H9 (cell line): ENCODE results near the gene MCF2L. TPM values are rescaled to one million over a fixed set of nuclear protein-coding genes. Genes with fewer than 3 reads are reported as not detected.
A peak's percentile ranks its signal among the peaks of the same experiment; 100 is the strongest.

Experiments used
- DNase-seq: peaks from one replicate; pipeline ENCODE4 v3.0.0-alpha.2; 2017
- H2AFZ ChIP-seq: one replicate; pipeline ENCODE4 v1.6.1; 2013; ENCODE audit warnings: mild to moderate bottlenecking, low read length, control low read depth, moderate library complexity
- H2AK5ac ChIP-seq: 2 replicates; pipeline ENCODE4 v1.6.1; 2013; ENCODE audit warnings: low read length, control low read depth, mixed read lengths; ENCODE audit not compliant: insufficient read length
- H2BK120ac ChIP-seq: one replicate; pipeline ENCODE4 v1.6.1; 2013; ENCODE audit warnings: low read depth, mild to moderate bottlenecking, low read length, control low read depth, inconsistent platforms; ENCODE audit not compliant: poor library complexity, severe bottlenecking
- H2BK12ac ChIP-seq: 2 replicates; pipeline ENCODE4 v1.6.1; 2013; ENCODE audit warnings: low read length, control low read depth, mixed read lengths, low read depth; ENCODE audit not compliant: insufficient read length
- H2BK15ac ChIP-seq: 2 replicates; pipeline ENCODE4 v1.6.1; 2013; ENCODE audit warnings: low read depth, low read length, control low read depth
- H2BK20ac ChIP-seq: one replicate; pipeline ENCODE4 v1.6.1; 2013; ENCODE audit warnings: low read depth, mild to moderate bottlenecking, low read length, control low read depth, inconsistent platforms; ENCODE audit not compliant: poor library complexity, severe bottlenecking
- H2BK5ac ChIP-seq: 2 replicates; pipeline ENCODE4 v1.6.1; 2013; ENCODE audit warnings: low read length, control low read depth, mixed read lengths; ENCODE audit not compliant: insufficient read length
- H3K14ac ChIP-seq: 2 replicates; pipeline ENCODE4 v1.6.1; 2013; ENCODE audit warnings: low read length, control low read depth; ENCODE audit not compliant: insufficient read depth
- H3K18ac ChIP-seq: 2 replicates; pipeline ENCODE4 v1.6.1; 2013; ENCODE audit warnings: low read depth, mild to moderate bottlenecking, mixed read lengths, low read length, control low read depth; ENCODE audit not compliant: insufficient read length
- H3K23ac ChIP-seq: 2 replicates; pipeline ENCODE4 v1.6.1; 2013; ENCODE audit warnings: low read length, control low read depth, mixed read lengths, low read depth; ENCODE audit not compliant: insufficient read length
- H3K23me2 ChIP-seq: 2 replicates; pipeline ENCODE4 v1.6.1; 2013; ENCODE audit warnings: low read depth, mild to moderate bottlenecking, mixed read lengths, low read length, control low read depth; ENCODE audit not compliant: insufficient read length, poor library complexity, severe bottlenecking
- H3K27ac ChIP-seq: 2 replicates; pipeline ENCODE4 v1.5.1; 2013; ENCODE audit warnings: low read length, control low read depth, mixed read lengths, low read depth; ENCODE audit not compliant: insufficient read length
- H3K27me3 ChIP-seq: 2 replicates; pipeline ENCODE4 v1.6.1; 2013; ENCODE audit warnings: low read length, control low read depth, inconsistent platforms; ENCODE audit not compliant: insufficient read depth
- H3K4ac ChIP-seq: 2 replicates; pipeline ENCODE4 v1.6.1; 2013; ENCODE audit warnings: low read depth, mild to moderate bottlenecking, control low read depth, inconsistent platforms, low read length, moderate library complexity
- H3K4me1 ChIP-seq: 2 replicates; pipeline ENCODE4 v1.6.1; 2013; ENCODE audit warnings: low read length, control low read depth, inconsistent platforms; ENCODE audit not compliant: insufficient read depth
- H3K4me2 ChIP-seq: 2 replicates; pipeline ENCODE4 v1.6.1; 2013; ENCODE audit warnings: low read length, control low read depth, mixed read lengths; ENCODE audit not compliant: insufficient read length, insufficient read depth
- H3K56ac ChIP-seq: 2 replicates; pipeline ENCODE4 v1.6.1; 2013; ENCODE audit warnings: low read depth, mild to moderate bottlenecking, mixed read lengths, low read length, control low read depth; ENCODE audit not compliant: insufficient read length
- H3K79me1 ChIP-seq: 2 replicates; pipeline ENCODE4 v1.6.1; 2013; ENCODE audit warnings: low read depth, mild to moderate bottlenecking, moderate library complexity, low read length, control low read depth, inconsistent platforms; ENCODE audit not compliant: insufficient read depth, poor library complexity, severe bottlenecking
- H3K79me2 ChIP-seq: 2 replicates; pipeline ENCODE4 v1.6.1; 2013; ENCODE audit warnings: low read length, control low read depth, inconsistent platforms; ENCODE audit not compliant: insufficient read depth
- H3K9ac ChIP-seq: 2 replicates; pipeline ENCODE4 v1.6.1; 2013; ENCODE audit warnings: low read length, control low read depth, mixed read lengths; ENCODE audit not compliant: insufficient read length; ENCODE audit errors: extremely low read depth
- H3K9me3 ChIP-seq: one replicate; pipeline ENCODE4 v1.6.1; 2013; ENCODE audit warnings: low read depth, low read length, inconsistent platforms; ENCODE audit not compliant: control insufficient read depth
- H3T11ph ChIP-seq: one replicate; pipeline ENCODE4 v1.6.1; 2013; ENCODE audit warnings: mild to moderate bottlenecking, low read length, control low read depth, inconsistent platforms
- H4K20me1 ChIP-seq: one replicate; pipeline ENCODE4 v1.6.1; 2013; ENCODE audit not compliant: control insufficient read depth, insufficient read length, insufficient read depth
- H4K5ac ChIP-seq: 2 replicates; pipeline ENCODE4 v1.6.1; 2013; ENCODE audit warnings: low read depth, mild to moderate bottlenecking, mixed read lengths, low read length, control low read depth; ENCODE audit not compliant: insufficient read length
- H4K8ac ChIP-seq: replicated peaks from 2 replicates; pipeline ENCODE4 v1.6.1; 2013; ENCODE audit warnings: low read length, control low read depth, mixed read lengths, low read depth; ENCODE audit not compliant: insufficient read length
- H4K91ac ChIP-seq: 2 replicates; pipeline ENCODE4 v1.6.1; 2013; ENCODE audit warnings: low read depth, mild to moderate bottlenecking, moderate library complexity, mixed read lengths, low read length, control low read depth; ENCODE audit not compliant: insufficient read length
- H3K27ac Mint-ChIP-seq, 3 experiments: 2 replicates in 2 of 3; 3 replicates in 1 of 3; pipeline ENCODE4 v1.8.0; 2020 to 2021; ENCODE audit warnings: mixed read lengths in 3 of 3, mild to moderate bottlenecking in 1 of 3, moderate library complexity in 1 of 3
- H3K27me3 Mint-ChIP-seq: 2 replicates; pipeline ENCODE4 v1.8.0; 2021; ENCODE audit warnings: low read depth, mild to moderate bottlenecking, moderate library complexity, mixed read lengths
- H3K36me3 Mint-ChIP-seq, 3 experiments: 2 replicates in 2 of 3; 3 replicates in 1 of 3; pipeline ENCODE4 v1.8.0; 2020 to 2021; ENCODE audit warnings: low read depth in 3 of 3, mixed read lengths in 3 of 3; ENCODE audit not compliant: insufficient read depth in 1 of 3
- H3K4me1 Mint-ChIP-seq, 2 experiments: 2 replicates each; pipeline ENCODE4 v1.8.0; 2020; ENCODE audit warnings: mixed read lengths in 2 of 2
- H3K4me3 Mint-ChIP-seq, 2 experiments: 2 replicates in 1 of 2; 3 replicates in 1 of 2; pipeline ENCODE4 v1.8.0; 2020 to 2021; ENCODE audit warnings: mild to moderate bottlenecking in 2 of 2, mixed read lengths in 2 of 2, moderate library complexity in 1 of 2
- H3K9me3 Mint-ChIP-seq, 2 experiments: 2 replicates in 1 of 2; 3 replicates in 1 of 2; pipeline ENCODE4 v1.8.0; 2020; ENCODE audit warnings: mild to moderate bottlenecking in 2 of 2, mixed read lengths in 2 of 2, moderate library complexity in 1 of 2
- WGBS: extraction: QIAGEN DNeasy Blood & Tissue Kit; methylation state at CpG from one replicate; pipeline ENCODE4 v1.1.7; 2013; ENCODE audit warnings: missing lambda C conversion rate, low lambda C conversion rate, mixed read lengths; ENCODE audit not compliant: insufficient read length; ENCODE audit errors: extremely low coverage; 5-methylcytosine and 5-hydroxymethylcytosine counted together
- total RNA-seq: library from RNA; stranded (reverse); gene quantifications from 2 replicates; pipeline ENCODE4 v1.2.1, GENCODE V29; 2021
- TF ChIP-seq, protein P1 (sequence below): fragments of 200-600 bp; sonication (generic); conservative IDR thresholded peaks from 3 replicates; pipeline ENCODE4 v1.8.0; 2021; ENCODE audit warnings: antibody characterized with exemption, mild to moderate bottlenecking

The MCF2L gene
- total RNA-seq, 1 experiment from 2014 or later: 18.5 TPM

GRCh38 chr13:112974125-112974524, 5.1 kb downstream of the MCF2L start:
- H3K79me2 ChIP-seq: no peaks in the 10 kb centered on the region
- no peak overlapping the region for H2BK120ac ChIP-seq
- no peak overlapping the region for H3K18ac ChIP-seq
- TF ChIP-seq, protein P1, sequence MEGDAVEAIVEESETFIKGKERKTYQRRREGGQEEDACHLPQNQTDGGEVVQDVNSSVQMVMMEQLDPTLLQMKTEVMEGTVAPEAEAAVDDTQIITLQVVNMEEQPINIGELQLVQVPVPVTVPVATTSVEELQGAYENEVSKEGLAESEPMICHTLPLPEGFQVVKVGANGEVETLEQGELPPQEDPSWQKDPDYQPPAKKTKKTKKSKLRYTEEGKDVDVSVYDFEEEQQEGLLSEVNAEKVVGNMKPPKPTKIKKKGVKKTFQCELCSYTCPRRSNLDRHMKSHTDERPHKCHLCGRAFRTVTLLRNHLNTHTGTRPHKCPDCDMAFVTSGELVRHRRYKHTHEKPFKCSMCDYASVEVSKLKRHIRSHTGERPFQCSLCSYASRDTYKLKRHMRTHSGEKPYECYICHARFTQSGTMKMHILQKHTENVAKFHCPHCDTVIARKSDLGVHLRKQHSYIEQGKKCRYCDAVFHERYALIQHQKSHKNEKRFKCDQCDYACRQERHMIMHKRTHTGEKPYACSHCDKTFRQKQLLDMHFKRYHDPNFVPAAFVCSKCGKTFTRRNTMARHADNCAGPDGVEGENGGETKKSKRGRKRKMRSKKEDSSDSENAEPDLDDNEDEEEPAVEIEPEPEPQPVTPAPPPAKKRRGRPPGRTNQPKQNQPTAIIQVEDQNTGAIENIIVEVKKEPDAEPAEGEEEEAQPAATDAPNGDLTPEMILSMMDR: no peak
- H3K14ac ChIP-seq: no peak overlapping the region
- peaks cover 0 to 7% (median 3%) of the 10 kb centered on the region in 3 experiments; a peak in 4 of 7 replicates for H3K36me3 Mint-ChIP-seq
- no peak overlapping the region for H2BK15ac ChIP-seq
- H3K27ac Mint-ChIP-seq: peak overlapping the region in 1 of 3 experiments; percentile 32; a peak in 2 of 7 replicates
- no peak overlapping the region for H3K23ac ChIP-seq
- H3K27ac ChIP-seq: no peak overlapping the region
- no peak overlapping the region for H4K5ac ChIP-seq
- no peaks in the 10 kb centered on the region; the same call in 1 of the 2 replicates for H3K27me3 ChIP-seq
- no peak overlapping the region for H2AFZ ChIP-seq
- H3K4me2 ChIP-seq: no peak overlapping the region
- no peak overlapping the region for H2BK20ac ChIP-seq
- H3K79me1 ChIP-seq: no peaks in the 10 kb centered on the region
- H4K8ac ChIP-seq: no peak overlapping the region
- WGBS: no CpG with 5 or more reads among the region's 8 CpGs
- H3K4me3 Mint-ChIP-seq: no peak overlapping the region
- no peaks in the 10 kb centered on the region for H3K9me3 ChIP-seq
- no peak overlapping the region for H3K4ac ChIP-seq
- H3K27me3 Mint-ChIP-seq: peaks cover 28% of the 10 kb centered on the region
- H3T11ph ChIP-seq: no peak overlapping the region
- H2BK12ac ChIP-seq: no peak overlapping the region
- peaks cover 10 to 15% of the 10 kb centered on the region in 2 experiments for H3K4me1 Mint-ChIP-seq
- DNase-seq: no peak
- H3K9ac ChIP-seq: no peak overlapping the region
- peaks cover 6% of the 10 kb centered on the region for H3K23me2 ChIP-seq
- no peak overlapping the region for H4K91ac ChIP-seq
- H4K20me1 ChIP-seq: no peaks in the 10 kb centered on the region
- H3K9me3 Mint-ChIP-seq: peaks cover 9 to 14% of the 10 kb centered on the region in 2 experiments; a peak in 4 of 5 replicates
- no peak overlapping the region for H2BK5ac ChIP-seq
- H3K4me1 ChIP-seq: no peaks in the 10 kb centered on the region
- no peak overlapping the region for H3K56ac ChIP-seq
- H2AK5ac ChIP-seq: no peak overlapping the region
